ENCODE measurements around the gene TRPM5.

GRCh38 chr11:2464451-2465165, 20.3 kb upstream of the TRPM5 start:
- TF ChIP-seq, protein P1, sequence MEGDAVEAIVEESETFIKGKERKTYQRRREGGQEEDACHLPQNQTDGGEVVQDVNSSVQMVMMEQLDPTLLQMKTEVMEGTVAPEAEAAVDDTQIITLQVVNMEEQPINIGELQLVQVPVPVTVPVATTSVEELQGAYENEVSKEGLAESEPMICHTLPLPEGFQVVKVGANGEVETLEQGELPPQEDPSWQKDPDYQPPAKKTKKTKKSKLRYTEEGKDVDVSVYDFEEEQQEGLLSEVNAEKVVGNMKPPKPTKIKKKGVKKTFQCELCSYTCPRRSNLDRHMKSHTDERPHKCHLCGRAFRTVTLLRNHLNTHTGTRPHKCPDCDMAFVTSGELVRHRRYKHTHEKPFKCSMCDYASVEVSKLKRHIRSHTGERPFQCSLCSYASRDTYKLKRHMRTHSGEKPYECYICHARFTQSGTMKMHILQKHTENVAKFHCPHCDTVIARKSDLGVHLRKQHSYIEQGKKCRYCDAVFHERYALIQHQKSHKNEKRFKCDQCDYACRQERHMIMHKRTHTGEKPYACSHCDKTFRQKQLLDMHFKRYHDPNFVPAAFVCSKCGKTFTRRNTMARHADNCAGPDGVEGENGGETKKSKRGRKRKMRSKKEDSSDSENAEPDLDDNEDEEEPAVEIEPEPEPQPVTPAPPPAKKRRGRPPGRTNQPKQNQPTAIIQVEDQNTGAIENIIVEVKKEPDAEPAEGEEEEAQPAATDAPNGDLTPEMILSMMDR (IDR thresholded peaks at IDR 0.05) = no peak
- no peak for TF ChIP-seq EP300 (IDR thresholded peaks at IDR 0.05)
- no peak for TF ChIP-seq POLR2AphosphoS5 (IDR thresholded peaks at IDR 0.05)

Data from stomach (tissue), 4 donors.